Measurements from ENCODE around the gene TAF4B. TPM values are rescaled to one million over a fixed set of nuclear protein-coding genes. Genes with fewer than 3 reads are reported as not detected.
"Not testable (repeated sequence)": the region's sequence is repeated elsewhere in the genome, so short reads cannot be mapped to it uniquely, and the experiment has no call there.

TAF4B gene
- total and polyA plus RNA-seq, 12 donors = 2.2 to 15.7 (median 5.6) TPM

GRCh38 chr18:26185267-26185666 is 41.0 kb upstream of the TAF4B start:
- WGBS, 4 donors = 55 to 72% (median 63%) methylated on average over 2 of the region's 2 CpGs
- Histone ChIP-seq H3K27me3 (no peaks in the 10 kb centered on the region), H3K4me1 (replicated peaks in 1 of 2) (no peaks in the 10 kb centered on the region), H3K9me3 (replicated peaks in 1 of 3) (no peaks in the 10 kb centered on the region), H3K27ac (no peak overlapping the region), H3K36me3 (replicated peaks in 1 of 2) (no peaks in the 10 kb centered on the region), H3K4me3 (no peak overlapping the region)
- intact Hi-C loops (cut with DNase I) = loop anchor here in 1 of 2 donors (10.0 kb wide), 1 partner anchor 420 kb away; no protein-coding TSS in a partner anchor
- TF ChIP-seq POLR2A (IDR thresholded peaks at IDR 0.05) = no peak
- peak in 2 of 6 experiments; percentile 6 to 18 for TF ChIP-seq CTCF (IDR thresholded peaks at IDR 0.05)
- DNase-seq = no peak

DNA sequence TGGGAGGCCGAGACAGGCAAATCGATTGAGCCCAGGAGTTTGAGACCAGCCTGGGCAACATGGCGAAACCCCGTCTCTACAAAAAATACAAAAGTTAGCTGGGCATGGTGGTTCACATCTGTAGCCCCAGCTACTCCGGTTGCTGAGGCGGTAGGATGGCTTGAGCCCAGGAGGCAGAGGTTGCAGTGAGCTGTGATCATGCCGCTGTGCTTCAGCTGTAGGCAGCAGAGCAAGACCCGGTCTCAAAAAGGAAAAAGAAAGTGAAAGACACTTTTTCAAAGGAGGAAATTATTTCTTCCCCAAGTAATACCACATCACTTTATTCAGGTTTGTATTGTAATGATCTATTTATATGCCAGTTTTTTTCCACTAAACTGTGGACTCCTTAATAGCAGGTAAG is 35.7 kb upstream of the TAF4B start:
- DNase-seq = no peak
- intact Hi-C loops (cut with DNase I) = no loop called here
- Histone ChIP-seq H3K9me3 (replicated peaks in 1 of 3) (no peaks in the 10 kb centered on the region), H3K36me3 (replicated peaks in 1 of 2) (no peaks in the 10 kb centered on the region), H3K4me1 (replicated peaks in 1 of 2) (no peaks in the 10 kb centered on the region), H3K27ac (no peak overlapping the region), H3K27me3 (no peaks in the 10 kb centered on the region), H3K4me3 (no peak overlapping the region)
- TF ChIP-seq POLR2A (IDR thresholded peaks at IDR 0.05) (no peak), CTCF (IDR thresholded peaks at IDR 0.05) (no peak)
- 79 to 92% (median 86%) methylated on average over 8 of the region's 8 CpGs for WGBS, 4 donors

DNA sequence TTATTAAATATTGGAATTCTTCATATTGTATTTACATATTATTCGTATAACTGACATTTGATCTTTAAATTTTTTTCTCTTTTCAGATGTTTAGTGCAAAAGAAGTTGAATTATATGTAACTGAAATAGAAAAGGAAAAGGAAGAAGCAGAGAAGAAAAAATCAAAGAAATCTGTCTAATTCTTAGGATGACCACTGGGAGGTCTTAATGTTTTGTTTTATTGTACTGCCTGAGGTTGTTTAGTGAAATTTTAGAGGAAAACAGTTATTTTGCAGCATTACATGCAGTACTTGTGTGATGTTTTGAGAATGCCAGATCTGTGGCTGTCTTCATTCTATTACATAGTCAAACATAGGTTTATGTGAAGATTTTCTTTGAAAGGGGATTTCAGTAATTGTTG is 34.0 kb upstream of the TAF4B start:
- 81 to 89% (median 85%) methylated on average over 1 of the region's 1 CpG for WGBS, 4 donors
- Histone ChIP-seq H3K27me3 (no peaks in the 10 kb centered on the region), H3K9me3 (replicated peaks in 1 of 3) (no peaks in the 10 kb centered on the region), H3K4me1 (replicated peaks in 1 of 2) (no peaks in the 10 kb centered on the region), H3K27ac (no peak overlapping the region), H3K4me3 (no peak overlapping the region), H3K36me3 (replicated peaks in 1 of 2) (no peaks in the 10 kb centered on the region)
- no peak for DNase-seq
- TF ChIP-seq CTCF (IDR thresholded peaks at IDR 0.05) (no peak), POLR2A (IDR thresholded peaks at IDR 0.05) (no peak)
- intact Hi-C loops (cut with DNase I) = no loop called here

GRCh38 chr18:26196605-26197004 is 29.6 kb upstream of the TAF4B start:
- H3K4me1 ChIP-seq (replicated peaks in 1 of 2) = no peaks in the 10 kb centered on the region
- H3K9me3 ChIP-seq (replicated peaks in 1 of 3) = no peaks in the 10 kb centered on the region
- 86 to 91% (median 90%) methylated on average over 3 of the region's 3 CpGs for WGBS, 4 donors
- H3K27me3 ChIP-seq = no peaks in the 10 kb centered on the region
- H3K36me3 ChIP-seq (replicated peaks in 1 of 2) = no peaks in the 10 kb centered on the region
- intact Hi-C loops (cut with DNase I) = no loop called here
- H3K27ac ChIP-seq = no peak overlapping the region
- no peak for DNase-seq
- no peak for TF ChIP-seq CTCF (IDR thresholded peaks at IDR 0.05)
- no peak for TF ChIP-seq POLR2A (IDR thresholded peaks at IDR 0.05)
- no peak overlapping the region for H3K4me3 ChIP-seq

GRCh38 chr18:26202001-26202400 is 24.2 kb upstream of the TAF4B start:
- H3K27me3 ChIP-seq; H3K27ac ChIP-seq; H3K36me3 ChIP-seq (replicated peaks in 1 of 2); H3K9me3 ChIP-seq (replicated peaks in 1 of 3); H3K4me1 ChIP-seq (replicated peaks in 1 of 2); H3K4me3 ChIP-seq; DNase-seq; intact Hi-C loops (cut with DNase I): not testable (repeated sequence)
- 74 to 83% (median 78%) methylated on average over 3 to 8 of the region's 9 CpGs for WGBS, 4 donors
